AG08395 (cell line): ENCODE data around the gene OBSCN.

Source experiments
- DNase-seq: peaks from one replicate; pipeline ENCODE4 v3.0.0; 2012; ENCODE audit warnings: mixed read lengths, low spot score

Gene OBSCN

DNA sequence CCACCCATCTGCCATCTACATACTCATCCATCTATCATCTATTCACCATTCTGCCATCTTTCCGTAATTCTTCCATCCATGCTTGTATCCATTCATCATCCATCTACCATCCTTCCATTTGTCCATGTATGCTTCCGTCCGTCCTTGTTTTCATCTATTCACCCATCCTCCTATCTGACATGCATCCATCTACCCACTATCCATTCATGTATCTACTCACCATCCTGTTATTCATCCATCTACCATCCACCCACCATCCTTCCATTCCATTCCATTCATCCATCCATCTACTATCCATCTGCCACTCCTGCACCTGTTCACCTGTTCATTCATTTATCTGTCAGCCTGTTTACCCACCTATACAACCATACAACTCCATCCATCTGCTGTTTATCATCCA is 112.5 kb downstream of the OBSCN start:
- DNase-seq, result no peak

DNA sequence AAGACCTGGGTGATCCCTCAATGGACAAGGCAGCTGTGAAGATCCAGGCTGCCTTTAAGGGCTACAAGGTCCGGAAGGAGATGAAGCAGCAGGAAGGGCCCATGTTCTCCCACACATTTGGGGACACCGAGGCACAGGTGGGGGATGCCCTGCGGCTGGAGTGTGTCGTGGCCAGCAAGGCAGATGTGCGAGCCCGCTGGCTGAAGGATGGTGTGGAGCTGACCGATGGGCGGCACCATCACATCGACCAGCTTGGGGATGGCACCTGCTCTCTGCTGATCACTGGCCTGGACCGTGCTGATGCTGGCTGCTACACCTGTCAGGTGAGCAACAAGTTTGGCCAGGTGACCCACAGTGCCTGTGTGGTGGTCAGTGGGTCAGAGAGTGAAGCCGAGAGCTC is 113.6 kb downstream of the OBSCN start:
- no peak for DNase-seq

DNA sequence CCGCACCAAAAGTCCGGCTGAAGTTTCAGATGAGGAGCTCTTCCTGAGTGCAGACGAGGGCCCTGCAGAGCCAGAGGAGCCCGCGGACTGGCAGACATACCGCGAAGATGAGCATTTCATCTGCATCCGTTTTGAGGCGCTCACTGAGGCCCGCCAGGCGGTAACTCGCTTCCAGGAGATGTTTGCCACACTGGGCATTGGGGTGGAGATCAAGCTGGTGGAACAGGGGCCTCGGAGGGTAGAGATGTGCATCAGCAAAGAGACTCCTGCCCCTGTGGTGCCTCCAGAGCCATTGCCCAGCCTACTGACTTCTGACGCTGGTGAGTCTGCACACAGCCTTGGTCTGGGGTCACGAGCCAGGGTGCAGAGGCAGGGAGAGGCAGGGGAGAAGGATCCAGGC is 114.1 kb downstream of the OBSCN start:
- no peak for DNase-seq

DNA sequence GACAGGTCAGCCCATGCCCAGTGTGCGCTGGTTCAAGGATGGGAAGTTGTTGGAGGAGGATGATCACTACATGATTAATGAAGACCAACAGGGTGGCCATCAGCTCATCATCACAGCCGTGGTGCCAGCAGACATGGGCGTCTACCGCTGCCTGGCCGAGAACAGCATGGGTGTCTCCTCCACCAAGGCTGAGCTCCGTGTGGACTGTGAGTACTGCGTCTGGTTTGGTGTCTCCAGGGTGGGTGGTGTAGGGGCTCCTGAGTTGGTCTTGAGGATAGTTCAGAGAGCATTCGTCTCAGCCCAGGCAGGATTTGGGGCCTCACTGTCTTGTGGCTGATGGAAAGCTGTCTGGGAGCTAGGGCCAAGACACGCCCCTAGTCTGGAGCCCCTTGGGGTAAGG is 115.6 kb downstream of the OBSCN start:
- no peak for DNase-seq

DNA sequence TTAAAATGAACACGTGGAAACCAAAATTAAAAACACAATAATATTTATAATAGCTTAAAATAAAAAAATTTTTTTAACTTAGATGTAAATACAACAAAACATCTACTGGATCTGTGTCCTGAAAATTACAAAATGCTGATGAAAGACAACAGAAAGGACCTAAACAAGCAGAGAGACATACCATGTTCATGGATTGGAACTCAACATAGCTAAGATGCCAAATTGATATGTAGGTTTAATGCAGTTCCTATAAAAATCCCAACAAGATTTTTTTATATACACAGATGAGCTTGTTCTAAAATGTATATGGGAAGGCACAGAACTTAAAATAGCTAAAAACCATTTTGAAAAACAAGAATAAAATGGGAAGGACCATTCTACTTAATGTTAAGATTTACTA is 117.4 kb downstream of the OBSCN start:
- no peak for DNase-seq

DNA sequence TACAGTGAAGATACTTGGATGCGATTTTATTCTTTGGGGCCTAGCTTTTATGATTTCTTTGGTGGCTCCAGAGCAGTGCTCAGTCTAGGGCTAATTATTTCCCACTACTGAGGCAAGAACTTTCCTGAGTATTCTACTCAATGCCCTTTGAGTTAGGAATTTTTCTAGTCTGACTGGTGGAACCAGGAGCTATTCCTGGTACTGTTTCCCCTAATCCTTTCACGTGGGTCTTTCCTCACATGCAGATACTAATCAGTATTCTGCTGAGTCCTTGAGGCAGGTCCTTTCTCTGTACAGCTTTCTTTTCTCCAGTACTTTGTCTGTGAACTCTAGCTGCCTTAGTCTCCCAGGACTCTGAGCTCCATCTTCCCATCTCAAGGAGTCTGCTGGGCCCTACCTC is 122.0 kb downstream of the OBSCN start:
- DNase-seq, result no peak

DNA sequence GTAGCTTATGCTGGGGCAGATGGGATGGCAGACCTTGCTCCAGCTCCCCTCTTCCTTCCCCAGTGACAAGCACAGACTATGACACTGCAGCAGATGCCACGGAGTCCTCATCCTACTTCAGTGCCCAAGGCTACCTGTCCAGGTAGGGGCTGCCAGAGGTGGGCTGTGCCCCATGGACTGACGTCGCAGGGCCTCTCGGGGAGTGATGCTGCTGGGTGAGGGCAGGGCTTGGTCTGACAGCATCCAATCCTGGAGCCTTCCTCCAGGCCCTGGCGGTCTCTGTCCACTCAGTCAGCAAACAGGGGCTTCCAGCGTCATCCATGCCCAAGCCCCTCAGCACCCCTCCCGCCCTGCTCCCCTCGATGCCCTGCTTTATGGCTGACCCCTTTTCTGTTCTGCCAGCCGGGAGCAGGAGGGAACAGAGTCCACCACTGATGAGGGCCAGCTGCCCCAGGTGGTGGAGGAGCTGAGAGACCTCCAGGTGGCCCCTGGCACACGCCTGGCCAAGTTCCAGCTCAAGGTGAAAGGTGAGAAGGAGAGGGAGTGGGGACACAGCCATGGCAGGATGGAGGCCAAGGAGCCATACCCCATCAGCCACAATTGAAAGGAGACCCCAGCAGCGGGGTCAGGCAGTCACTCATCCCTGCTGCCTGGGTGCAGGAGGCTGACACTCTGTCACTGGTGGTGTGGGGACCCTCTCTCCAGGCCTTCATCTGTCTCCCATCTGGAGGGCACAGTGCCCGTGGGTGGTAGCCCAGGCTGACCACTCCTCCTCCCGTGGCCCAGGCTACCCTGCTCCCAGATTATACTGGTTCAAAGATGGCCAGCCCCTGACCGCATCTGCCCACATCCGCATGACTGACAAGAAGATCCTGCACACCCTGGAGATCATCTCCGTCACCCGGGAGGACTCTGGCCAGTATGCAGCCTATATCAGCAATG is 125.2 kb downstream of the OBSCN start:
- DNase-seq, result no peak

DNA sequence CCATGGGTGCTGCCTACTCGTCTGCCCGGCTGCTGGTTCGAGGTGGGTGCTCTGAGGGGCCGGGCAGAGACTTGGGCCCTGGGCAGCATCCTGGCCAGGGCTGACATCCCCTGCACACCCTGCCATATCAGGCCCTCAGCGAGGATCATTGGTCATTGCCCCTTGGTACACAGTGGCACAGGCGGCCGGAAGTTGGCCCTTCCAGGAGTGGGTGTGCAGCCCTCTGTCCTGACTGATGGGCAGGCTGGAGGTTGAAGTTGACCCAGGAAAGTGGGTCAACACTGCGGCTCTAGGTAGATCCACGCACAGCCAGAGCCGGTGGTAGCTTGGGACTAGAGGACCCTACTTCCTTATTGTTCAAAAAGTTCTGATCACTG is 125.9 kb downstream of the OBSCN start:
- no peak for DNase-seq

DNA sequence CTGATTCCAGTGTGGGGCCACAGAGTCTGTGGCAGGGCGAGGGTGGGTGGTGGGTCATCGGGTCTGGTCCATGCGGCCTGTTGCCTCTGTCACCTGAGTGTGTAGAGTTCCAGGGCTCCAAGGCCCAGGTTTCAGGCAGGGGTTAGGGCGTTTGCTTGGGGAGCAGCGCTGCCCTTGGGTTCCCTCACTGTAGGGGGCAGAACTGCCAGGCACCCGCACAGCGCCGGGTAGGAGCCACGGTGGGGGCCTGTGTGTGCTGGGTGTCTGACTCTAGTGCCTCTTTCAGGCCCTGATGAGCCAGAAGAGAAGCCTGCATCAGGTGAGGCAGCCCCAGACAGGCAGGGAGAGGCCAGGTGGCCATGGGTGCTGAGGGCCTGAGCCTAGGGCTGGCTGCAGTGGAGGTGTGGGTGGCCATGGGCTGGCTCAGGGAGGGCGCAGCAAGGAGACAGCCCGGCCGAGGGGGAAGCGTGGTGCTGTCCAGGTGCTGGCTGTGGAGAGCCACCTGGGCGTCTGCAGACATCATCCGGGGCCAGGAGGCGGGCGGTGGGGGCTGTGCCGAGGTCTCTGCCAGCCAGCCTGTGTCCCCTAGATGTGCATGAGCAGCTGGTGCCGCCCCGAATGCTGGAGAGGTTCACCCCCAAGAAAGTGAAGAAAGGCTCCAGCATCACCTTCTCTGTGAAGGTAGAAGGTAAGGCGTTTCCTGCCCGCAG is 126.5 kb downstream of the OBSCN start:
- DNase-seq, result no peak

DNA sequence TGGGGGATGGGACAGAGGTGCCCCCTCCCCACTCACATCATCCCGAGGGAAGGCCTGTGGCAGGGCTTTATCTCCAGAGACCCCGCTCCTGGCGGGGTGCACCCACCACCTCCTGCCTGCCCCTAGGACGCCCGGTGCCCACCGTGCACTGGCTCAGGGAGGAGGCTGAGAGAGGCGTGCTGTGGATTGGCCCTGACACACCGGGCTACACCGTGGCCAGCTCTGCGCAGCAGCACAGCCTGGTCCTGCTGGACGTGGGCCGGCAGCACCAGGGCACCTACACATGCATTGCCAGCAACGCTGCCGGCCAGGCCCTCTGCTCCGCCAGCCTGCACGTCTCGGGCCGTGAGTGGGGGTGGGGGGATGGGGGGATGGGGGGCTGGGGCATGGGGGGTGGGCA is 127.1 kb downstream of the OBSCN start:
- no peak for DNase-seq

DNA sequence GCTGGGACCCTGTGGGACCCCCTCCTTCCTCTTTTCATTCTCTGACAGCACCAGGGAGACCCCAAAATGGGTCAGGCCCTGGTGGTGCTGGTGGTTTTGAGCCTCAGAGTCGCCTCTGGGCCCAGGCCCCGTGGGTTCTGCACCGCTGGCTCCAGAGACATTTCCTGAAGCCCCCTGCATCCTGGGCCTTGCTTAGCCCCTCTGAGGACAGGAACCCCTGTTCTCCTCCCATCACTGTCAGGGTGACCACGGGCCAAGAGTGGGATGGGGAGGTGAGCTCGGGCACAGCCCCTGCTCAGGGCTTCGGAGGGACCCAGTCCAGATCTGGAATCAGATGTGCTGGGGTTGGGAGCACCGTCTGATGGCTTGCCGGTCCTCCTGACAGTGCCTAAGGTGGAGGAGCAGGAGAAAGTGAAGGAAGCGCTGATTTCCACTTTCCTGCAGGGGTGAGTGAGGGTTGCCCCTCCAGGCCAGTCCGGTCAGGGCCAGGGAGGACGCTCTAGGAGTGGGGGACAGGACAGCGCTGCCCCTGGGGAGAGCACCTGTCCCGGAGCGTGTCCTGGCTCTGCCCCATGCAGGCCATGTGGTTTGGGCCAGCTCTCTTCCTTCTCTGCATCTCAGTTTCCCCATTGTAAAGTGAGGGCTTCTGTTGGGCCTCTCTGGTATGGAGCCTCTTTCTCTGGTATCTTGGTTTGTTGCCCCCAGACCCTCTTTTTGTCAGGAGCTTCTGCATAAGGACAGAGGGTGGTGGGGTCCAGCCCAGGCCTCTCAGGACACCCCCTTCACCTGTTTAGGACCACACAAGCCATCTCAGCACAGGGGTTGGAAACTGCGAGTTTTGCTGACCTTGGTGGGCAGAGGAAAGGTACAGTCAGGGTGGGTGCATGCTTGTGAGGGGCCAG is 127.8 kb downstream of the OBSCN start:
- no peak for DNase-seq

DNA sequence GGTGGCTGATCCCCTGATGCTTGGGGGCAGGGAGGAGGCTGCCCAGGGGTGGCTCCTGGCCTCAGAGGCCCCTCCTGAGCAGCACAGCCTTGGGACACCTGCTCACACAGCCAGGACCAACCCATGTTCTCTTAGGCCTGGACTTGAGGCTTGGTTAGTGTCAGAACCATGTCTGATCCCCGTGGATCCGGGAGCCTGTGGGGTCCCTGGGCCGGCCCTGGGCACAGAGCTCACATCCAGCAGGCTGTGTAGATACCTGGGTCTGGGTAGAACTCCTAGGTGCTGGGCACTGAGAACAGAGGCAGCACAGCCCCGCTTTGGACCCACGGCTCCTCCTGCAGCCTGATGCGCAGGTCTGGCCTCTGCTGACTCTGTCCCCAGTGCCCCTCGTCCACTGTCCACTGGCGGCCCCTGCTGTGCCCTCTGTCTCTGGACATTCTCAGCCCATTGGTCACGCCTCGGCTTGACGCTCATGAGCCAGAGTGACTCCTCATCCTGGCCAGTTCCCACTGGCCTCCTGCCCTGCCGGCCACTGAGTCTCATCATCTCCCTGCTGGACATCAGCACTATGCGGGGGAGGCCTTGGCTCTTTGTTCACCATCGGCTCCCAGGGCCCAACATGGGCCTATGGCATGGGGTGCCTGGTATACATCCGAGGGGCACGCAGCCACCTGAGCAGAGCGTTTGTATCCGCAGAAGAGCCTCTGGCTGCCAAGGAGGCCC is 128.6 kb downstream of the OBSCN start:
- no peak for DNase-seq

DNA sequence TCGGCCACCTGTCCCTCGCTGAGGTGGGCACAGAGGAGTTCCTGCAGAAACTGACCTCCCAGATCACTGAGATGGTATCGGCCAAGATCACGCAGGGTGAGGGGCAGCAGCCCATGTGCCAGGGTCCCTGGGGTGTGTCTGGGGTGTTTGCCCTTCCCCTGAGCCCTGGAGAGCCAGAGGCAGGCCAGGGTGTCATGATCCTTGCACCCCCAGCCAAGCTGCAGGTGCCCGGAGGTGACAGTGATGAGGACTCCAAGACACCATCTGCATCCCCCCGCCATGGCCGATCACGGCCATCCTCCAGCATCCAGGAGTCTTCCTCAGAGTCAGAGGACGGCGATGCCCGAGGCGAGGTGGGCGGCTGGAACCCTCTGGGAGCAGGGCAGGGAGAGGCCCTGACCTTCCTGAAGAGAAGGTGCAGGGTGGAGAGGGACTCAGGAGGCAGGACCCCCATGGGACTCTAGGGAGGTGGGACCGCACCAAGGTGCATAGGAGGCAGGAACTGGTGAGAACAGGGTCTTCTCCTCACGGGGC is 129.3 kb downstream of the OBSCN start:
- no peak for DNase-seq

DNA sequence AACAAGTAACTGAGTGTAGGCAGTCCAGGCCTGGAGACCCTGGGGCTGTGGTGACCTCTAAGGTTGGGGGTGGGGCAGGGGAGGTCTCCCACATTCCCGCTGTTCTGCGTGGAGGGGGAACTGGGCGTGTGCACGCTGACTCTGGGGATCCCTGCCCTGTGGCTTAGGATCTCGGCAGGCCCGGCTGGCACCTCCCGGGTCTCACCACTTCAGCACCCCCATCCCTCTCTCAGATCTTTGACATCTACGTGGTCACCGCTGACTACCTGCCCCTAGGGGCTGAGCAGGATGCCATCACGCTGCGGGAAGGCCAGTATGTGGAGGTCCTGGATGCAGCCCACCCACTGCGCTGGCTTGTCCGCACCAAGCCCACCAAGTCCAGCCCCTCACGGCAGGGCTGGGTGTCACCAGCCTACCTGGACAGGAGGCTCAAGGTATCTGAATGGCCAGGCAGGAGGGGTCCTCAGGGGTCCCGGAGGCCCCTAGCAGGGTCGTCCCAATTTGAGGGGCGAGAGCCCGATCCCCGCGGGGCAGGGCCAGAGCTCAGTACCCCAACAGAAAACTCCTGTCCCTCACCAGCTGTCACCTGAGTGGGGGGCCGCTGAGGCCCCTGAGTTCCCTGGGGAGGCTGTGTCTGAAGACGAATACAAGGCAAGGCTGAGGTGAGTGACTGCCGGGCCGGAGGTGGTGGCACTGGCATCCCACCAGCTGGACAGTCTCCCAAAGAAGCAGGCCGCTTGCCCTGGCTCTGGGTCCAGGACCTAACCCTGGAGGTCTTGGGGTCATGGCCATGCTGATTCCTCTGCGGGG is 130.1 kb downstream of the OBSCN start:
- no peak for DNase-seq

DNA sequence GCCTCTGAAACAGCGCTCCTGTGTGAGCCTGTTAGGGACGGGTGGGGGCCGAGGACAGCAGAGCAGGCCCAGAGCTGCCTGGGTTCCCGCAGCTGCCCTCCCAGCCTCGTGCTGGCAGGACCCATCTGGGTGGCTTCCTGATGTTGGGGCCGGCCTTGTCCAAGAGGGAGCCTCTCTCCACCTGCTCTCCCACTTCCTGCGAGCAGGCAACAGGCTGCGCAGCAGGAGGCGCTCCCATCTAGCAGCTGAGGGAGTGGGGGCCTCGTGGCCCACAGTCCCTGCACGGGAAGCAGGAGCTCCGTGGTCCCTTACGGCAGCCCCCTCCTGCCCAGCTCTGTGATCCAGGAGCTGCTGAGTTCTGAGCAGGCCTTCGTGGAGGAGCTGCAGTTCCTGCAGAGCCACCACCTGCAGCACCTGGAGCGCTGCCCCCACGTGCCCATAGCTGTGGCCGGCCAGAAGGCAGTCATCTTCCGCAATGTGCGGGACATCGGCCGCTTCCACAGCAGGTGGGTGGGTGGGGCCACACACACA is 130.7 kb downstream of the OBSCN start:
- no peak for DNase-seq

DNA sequence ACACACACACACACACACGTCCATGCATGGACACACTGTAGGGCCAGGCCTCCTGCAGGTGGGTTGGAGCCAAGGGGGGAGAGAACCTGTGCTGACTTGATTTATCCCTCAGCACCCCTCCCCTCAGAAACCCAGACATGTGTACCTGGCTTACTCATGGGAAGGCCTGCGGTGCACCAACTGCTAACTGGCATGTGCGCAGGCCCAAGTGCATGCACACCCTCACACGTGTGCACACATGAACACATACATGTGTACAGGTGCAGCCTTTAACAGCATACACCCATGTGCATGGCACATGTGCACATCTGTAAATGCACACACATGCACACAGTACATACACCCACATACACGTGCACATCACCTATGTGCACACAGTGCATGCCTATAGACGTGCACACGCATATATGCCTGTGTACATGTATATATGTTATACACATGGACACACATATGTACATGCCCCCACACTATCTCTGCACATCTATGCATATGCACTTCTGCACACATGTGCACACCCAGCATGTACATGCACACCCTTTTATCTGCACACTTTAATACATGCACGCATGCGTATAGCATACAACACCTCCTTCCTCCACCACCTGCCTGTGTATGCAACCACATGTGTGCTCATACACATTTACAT is 131.3 kb downstream of the OBSCN start:
- DNase-seq, result no peak

DNA sequence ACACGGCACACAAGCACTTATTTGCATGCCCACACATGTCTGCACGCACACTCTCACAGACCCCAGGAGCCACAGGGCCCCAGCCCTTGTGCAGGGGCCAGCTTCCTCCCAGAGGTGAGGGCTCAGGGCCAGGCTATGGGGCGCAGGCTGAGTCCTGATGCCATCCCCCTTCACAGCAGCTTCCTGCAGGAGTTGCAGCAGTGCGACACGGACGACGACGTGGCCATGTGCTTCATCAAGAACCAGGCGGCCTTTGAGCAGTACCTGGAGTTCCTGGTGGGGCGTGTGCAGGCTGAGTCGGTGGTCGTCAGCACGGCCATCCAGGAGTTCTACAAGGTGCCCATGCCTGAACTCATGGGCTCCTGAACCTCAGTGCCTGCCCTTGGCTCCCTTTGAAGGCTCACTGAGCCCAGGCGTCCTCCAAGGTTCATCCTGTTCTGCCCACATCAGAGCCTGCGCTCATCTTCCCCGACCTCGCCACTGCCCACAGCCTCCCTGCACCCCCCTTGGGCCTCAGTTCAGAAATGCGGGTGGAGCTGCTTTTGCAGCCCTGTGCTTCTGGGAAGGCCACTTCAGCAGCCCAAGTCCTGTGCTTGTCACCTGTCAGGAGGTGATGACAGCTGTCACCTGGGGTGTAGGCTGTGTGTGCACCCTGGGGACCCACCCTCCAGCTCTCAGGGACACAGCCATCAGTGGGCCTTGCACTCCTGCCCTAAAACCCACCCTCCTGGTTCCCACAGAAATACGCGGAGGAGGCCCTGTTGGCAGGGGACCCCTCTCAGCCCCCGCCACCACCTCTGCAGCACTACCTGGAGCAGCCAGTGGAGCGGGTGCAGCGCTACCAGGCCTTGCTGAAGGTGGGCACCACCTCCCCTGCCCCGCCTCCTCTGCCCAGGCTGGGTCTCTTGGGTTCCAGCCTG is 132.2 kb downstream of the OBSCN start:
- no peak for DNase-seq

DNA sequence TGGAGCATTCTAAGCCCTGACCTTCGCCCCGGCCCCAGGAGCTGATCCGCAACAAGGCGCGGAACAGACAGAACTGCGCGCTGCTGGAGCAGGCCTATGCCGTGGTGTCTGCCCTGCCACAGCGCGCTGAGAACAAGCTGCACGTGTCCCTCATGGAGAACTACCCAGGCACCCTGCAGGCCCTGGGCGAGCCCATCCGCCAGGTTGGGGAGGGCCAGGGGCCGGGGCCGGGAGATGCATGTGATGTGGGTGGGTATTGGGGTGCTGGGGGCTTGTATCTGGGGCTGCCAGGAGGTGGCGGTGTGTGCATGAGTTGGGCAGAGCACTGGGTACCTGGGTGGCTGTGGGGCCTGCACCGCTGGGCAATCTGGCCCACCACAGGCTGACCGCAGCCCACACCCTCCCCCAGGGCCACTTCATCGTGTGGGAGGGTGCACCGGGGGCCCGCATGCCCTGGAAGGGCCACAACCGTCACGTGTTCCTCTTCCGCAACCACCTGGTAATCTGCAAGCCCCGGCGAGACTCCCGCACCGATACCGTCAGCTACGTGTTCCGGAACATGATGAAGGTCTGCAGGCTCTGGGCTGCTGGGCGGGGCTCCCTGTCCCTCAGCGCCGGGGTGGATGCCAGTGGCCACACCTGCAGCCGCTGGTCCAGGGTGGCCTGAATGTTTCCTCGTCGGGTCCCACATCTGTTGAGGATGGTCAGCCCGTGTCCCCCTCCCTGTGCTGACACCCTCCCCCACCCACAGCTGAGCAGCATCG is 133.0 kb downstream of the OBSCN start:
- DNase-seq, result no peak
